PC-9 (cell line): Measurements from ENCODE around the gene SWI5. TPM values are rescaled to one million over a fixed set of nuclear protein-coding genes. Genes with fewer than 3 reads are reported as not detected.

ENCODE experiments used
- BruUV-seq: library from RNA; stranded (reverse); fragments of 400-500 nt; replicated peaks from 2 replicates; lab custom pipeline; 2021; lab: Mats Ljungman, UMichigan
- CTCF ChIA-PET: fragments of 300-600 bp; sonication (Branson Sonifier 250); formaldehyde crosslinking; loops from one replicate; lab custom pipeline; 2022; ENCODE audit warnings: antibody characterized with exemption; lab: Charles Lee
- POLR2A ChIA-PET: fragments of 300-600 bp; sonication (Branson Sonifier 250); formaldehyde crosslinking; loops from one replicate; lab custom pipeline; 2022; ENCODE audit warnings: antibody characterized with exemption; ENCODE audit not compliant: unreplicated experiment; lab: Charles Lee
- DNase-seq, 2 experiments: peaks; one replicate each; pipeline versions ENCODE4 v3.0.0 to v3.0.0-alpha.2; 2015 to 2022; ENCODE audit warnings: mixed read lengths in 1 of 2
- H2AFZ ChIP-seq: fragments of 200-600 bp; sonication (generic); 2 replicates; pipeline ENCODE4 v1.8.1; 2017; ENCODE audit warnings: antibody characterized with exemption
- H3F3A ChIP-seq: fragments of 200-600 bp; sonication (generic); 2 replicates; pipeline ENCODE4 v1.8.1; 2017; ENCODE audit warnings: antibody characterized with exemption, mild to moderate bottlenecking, low read depth; ENCODE audit not compliant: insufficient read depth
- H3K27ac ChIP-seq: fragments of 200-600 bp; sonication (generic); 2 replicates; pipeline ENCODE4 v1.6.1; 2016; ENCODE audit warnings: mixed run types
- H3K27me3 ChIP-seq: fragments of 200-600 bp; sonication (generic); 2 replicates; pipeline ENCODE4 v1.6.1; 2016; ENCODE audit warnings: low read depth, mixed run types; ENCODE audit not compliant: insufficient read depth
- H3K36me3 ChIP-seq: fragments of 200-600 bp; sonication (generic); 2 replicates; pipeline ENCODE4 v1.6.1; 2016; ENCODE audit warnings: low read depth, mixed run types
- H3K4me1 ChIP-seq: fragments of 200-600 bp; sonication (generic); replicated peaks from 2 replicates; pipeline ENCODE4 v1.6.1; 2016; ENCODE audit warnings: mixed run types; ENCODE audit not compliant: insufficient read depth
- H3K4me2 ChIP-seq: fragments of 200-600 bp; sonication (generic); 2 replicates; pipeline ENCODE4 v1.6.1; 2017; ENCODE audit warnings: mixed run types
- H3K4me3 ChIP-seq: fragments of 200-600 bp; sonication (generic); 2 replicates; pipeline ENCODE4 v1.6.1; 2016; ENCODE audit warnings: mixed run types
- H3K79me2 ChIP-seq: fragments of 200-600 bp; sonication (generic); 2 replicates; pipeline ENCODE4 v1.6.1; 2017; ENCODE audit warnings: low read depth, mixed run types
- H3K9me2 ChIP-seq: fragments of 200-600 bp; sonication (generic); 2 replicates; pipeline ENCODE4 v1.8.1; 2017; ENCODE audit warnings: mild to moderate bottlenecking; ENCODE audit not compliant: insufficient read depth
- H3K9me3 ChIP-seq: fragments of 200-600 bp; sonication (generic); 2 replicates; pipeline ENCODE4 v1.8.1; 2016; ENCODE audit warnings: low read depth; ENCODE audit not compliant: insufficient read depth
- H4K20me1 ChIP-seq: fragments of 200-600 bp; sonication (generic); 2 replicates; pipeline ENCODE4 v1.8.1; 2017; ENCODE audit not compliant: insufficient read depth
- EZH2 ChIP-seq: fragments of 200-600 bp; sonication (generic); IDR thresholded peaks from 2 replicates; pipeline ENCODE4 v1.8.0; 2017; ENCODE audit warnings: antibody characterized with exemption, low read depth
- intact Hi-C: fragments of 100-400 bp; cut with micrococcal nuclease; formaldehyde crosslinking; loops from one replicate; pipeline ENCODE4 v1.10.0; 2022; ENCODE audit not compliant: unreplicated experiment
- total RNA-seq: library from RNA; stranded (reverse); gene quantifications from 2 replicates; pipeline ENCODE4 v1.2.3, GENCODE V29; 2021
- TF ChIP-seq, protein P1 (sequence below): fragments of 200-600 bp; sonication (generic); conservative IDR thresholded peaks from 2 replicates; pipeline ENCODE4 v1.6.1; 2017; ENCODE audit warnings: mixed run types, antibody characterized with exemption, mild to moderate bottlenecking, moderate library complexity

The SWI5 gene
- total RNA-seq, 1 experiment from 2014 or later: 86.0 TPM

DNA sequence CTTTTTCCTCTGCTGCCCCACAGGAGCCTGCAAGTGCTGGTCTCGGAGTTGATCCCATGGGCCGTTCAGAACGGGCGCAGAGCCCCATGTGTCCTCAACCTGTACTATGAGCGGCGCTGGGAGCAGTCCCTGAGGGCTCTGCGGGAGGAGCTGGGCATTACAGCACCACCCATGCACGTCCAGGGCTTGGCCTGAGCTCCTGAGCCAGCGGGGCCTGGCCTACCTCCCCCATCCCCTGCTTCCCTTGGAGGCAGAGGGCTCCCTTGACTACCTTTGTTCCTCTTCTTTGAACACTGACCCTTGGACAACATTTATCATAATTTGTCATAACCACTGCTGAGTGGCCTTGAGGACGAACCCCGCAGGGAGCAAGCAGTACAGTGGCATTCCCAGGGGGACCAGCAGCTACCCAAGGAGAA is 57.4 kb downstream of the SWI5 start:
- DNase-seq: no peak
- no peaks in the 10 kb centered on the region for H3K79me2 ChIP-seq
- 0 out of 2 replicates have a peak, but pooled peaks cover 4% of the 10 kb centered on the region for H3K36me3 ChIP-seq
- POLR2A ChIA-PET: no interaction called here
- no peaks in the 10 kb centered on the region for H3K9me2 ChIP-seq
- peaks cover 33% of the 10 kb centered on the region for H3F3A ChIP-seq
- no peak overlapping the region for H3K27ac ChIP-seq
- no peaks in the 10 kb centered on the region for H3K9me3 ChIP-seq
- no TSS peak for BruUV-seq
- no peaks in the 10 kb centered on the region for H4K20me1 ChIP-seq
- CTCF ChIA-PET: interaction anchor here (0.5 to 0.6 kb wide), 2 partner anchors 333 to 369 kb away, joined by 3 to 5 read pairs; partner anchors contain the start of gene PKN3
- peaks cover 9% of the 10 kb centered on the region for H3K4me1 ChIP-seq
- H2AFZ ChIP-seq: no peak overlapping the region
- no peaks in the 10 kb centered on the region for H3K27me3 ChIP-seq
- intact Hi-C loops: no loop called here
- no peak overlapping the region for H3K4me3 ChIP-seq
- TF ChIP-seq, protein P1, sequence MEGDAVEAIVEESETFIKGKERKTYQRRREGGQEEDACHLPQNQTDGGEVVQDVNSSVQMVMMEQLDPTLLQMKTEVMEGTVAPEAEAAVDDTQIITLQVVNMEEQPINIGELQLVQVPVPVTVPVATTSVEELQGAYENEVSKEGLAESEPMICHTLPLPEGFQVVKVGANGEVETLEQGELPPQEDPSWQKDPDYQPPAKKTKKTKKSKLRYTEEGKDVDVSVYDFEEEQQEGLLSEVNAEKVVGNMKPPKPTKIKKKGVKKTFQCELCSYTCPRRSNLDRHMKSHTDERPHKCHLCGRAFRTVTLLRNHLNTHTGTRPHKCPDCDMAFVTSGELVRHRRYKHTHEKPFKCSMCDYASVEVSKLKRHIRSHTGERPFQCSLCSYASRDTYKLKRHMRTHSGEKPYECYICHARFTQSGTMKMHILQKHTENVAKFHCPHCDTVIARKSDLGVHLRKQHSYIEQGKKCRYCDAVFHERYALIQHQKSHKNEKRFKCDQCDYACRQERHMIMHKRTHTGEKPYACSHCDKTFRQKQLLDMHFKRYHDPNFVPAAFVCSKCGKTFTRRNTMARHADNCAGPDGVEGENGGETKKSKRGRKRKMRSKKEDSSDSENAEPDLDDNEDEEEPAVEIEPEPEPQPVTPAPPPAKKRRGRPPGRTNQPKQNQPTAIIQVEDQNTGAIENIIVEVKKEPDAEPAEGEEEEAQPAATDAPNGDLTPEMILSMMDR: no peak
- TF ChIP-seq EZH2: no peak
- H3K4me2 ChIP-seq: no peak overlapping the region

DNA sequence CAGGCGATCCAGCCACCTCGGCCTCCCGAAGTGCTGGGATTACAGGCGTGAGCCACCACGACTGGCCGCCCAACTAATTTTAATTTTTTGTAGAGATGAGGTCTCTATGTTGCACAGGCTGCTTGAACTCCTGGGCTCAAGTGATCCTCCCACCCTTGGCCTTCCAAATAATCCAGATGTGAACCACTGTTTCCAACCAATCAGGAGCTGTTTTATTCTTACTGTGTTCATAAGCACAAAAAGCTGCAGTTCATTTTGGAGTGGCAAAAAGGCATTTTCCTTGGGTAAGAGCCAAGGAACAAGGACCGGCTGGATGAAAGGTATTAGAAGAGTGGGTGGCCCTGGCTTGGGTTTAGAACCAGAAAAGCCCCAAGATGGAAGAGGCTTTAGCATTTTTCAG is 59.1 kb downstream of the SWI5 start:
- no peak for DNase-seq
- H3K36me3 ChIP-seq: 0 out of 2 replicates have a peak, but pooled peaks cover 4% of the 10 kb centered on the region
- peaks cover 9% of the 10 kb centered on the region; the same call in 1 of the 2 replicates for H3K4me1 ChIP-seq
- H4K20me1 ChIP-seq: no peaks in the 10 kb centered on the region
- H2AFZ ChIP-seq: no peak overlapping the region
- TF ChIP-seq, protein P1: no peak
- no peak for TF ChIP-seq EZH2
- no peaks in the 10 kb centered on the region for H3K9me2 ChIP-seq
- ChIA-PET CTCF (interaction anchor here (0.7 kb wide), 1 partner anchor 106 kb away, joined by 7 read pairs; no protein-coding TSS in a partner anchor), POLR2A (interaction anchor here (0.5 kb wide), 1 partner anchor 36 kb away, joined by 5 read pairs; no protein-coding TSS in a partner anchor)
- intact Hi-C loops: no loop called here
- no peak overlapping the region for H3K4me2 ChIP-seq
- no peak overlapping the region for H3K27ac ChIP-seq
- peaks cover 36% of the 10 kb centered on the region for H3F3A ChIP-seq
- H3K79me2 ChIP-seq: no peaks in the 10 kb centered on the region
- no peak overlapping the region for H3K4me3 ChIP-seq
- no peaks in the 10 kb centered on the region for H3K9me3 ChIP-seq
- H3K27me3 ChIP-seq: no peaks in the 10 kb centered on the region
- no TSS peak for BruUV-seq

DNA sequence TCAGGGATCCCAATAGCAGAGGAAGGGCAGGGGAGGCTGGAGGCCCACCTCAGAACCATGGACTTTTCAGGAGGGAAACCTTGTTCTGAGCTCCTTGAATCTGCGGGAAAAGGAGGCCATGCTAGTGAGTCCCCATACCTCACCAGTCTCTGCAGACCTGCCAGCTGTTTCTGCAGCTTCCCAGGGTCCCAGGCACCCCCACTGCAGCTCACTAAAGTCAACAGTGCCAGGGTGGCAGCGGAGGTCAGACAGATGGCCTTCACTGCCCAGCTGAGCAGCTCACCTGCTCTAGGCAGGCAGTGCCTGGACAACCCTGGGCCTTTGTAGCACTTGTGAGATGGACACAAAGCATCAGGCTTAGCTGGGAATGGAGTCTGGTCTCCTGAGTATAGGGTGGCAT is 59.8 kb downstream of the SWI5 start:
- peaks cover 9% of the 10 kb centered on the region; the same call in 1 of the 2 replicates for H3K4me1 ChIP-seq
- H3K4me2 ChIP-seq: no peak overlapping the region
- H3K36me3 ChIP-seq: 0 out of 2 replicates have a peak, but pooled peaks cover 4% of the 10 kb centered on the region
- peaks cover 35% of the 10 kb centered on the region for H3F3A ChIP-seq
- no peak overlapping the region for H3K27ac ChIP-seq
- H3K4me3 ChIP-seq: no peak overlapping the region
- ChIA-PET POLR2A (interaction anchor here (0.5 kb wide), 1 partner anchor 37 kb away, joined by 5 read pairs; no protein-coding TSS in a partner anchor), CTCF (no interaction called here)
- no TSS peak for BruUV-seq
- peaks cover 2% of the 10 kb centered on the region; the same call in 1 of the 2 replicates for H3K79me2 ChIP-seq
- H3K27me3 ChIP-seq: no peaks in the 10 kb centered on the region
- DNase-seq: no peak
- no peaks in the 10 kb centered on the region for H4K20me1 ChIP-seq
- TF ChIP-seq, protein P1: no peak
- TF ChIP-seq EZH2: no peak
- no peaks in the 10 kb centered on the region for H3K9me2 ChIP-seq
- intact Hi-C loops: no loop called here
- H3K9me3 ChIP-seq: no peaks in the 10 kb centered on the region
- no peak overlapping the region for H2AFZ ChIP-seq
